Hematopoietic multipotent progenitor cell treated with erythropoietin and hydrocortisone succinate and interleukin-3 and kit ligand, for 8 days (in vitro differentiated cells): Measurements from ENCODE around the gene CCDC112.

Experiments
- DNase-seq: peaks from one replicate; pipeline ENCODE4 v3.0.0-alpha.2; 2015

CCDC112 gene

GRCh38 chr5:115313632-115314031 lies 17.2 kb upstream of the CCDC112 start:
- no peak for DNase-seq

GRCh38 chr5:115313052-115313451 lies 16.6 kb upstream of the CCDC112 start:
- no peak for DNase-seq

GRCh38 chr5:115309751-115310370 lies 13.4 kb upstream of the CCDC112 start:
- DNase-seq, result peak; percentile 68

- DNase-seq, result no peak
Observed at GRCh38 chr5:115308815-115309214, 12.4 kb upstream of the CCDC112 start.

- DNase-seq, result no peak
Observed at GRCh38 chr5:115306011-115306536, 9.6 kb upstream of the CCDC112 start.

- DNase-seq, result no peak
Observed at GRCh38 chr5:115304496-115304895, 8.0 kb upstream of the CCDC112 start.

- DNase-seq, result no peak
Observed at GRCh38 chr5:115298811-115299210, 2.4 kb upstream of the CCDC112 start.

- DNase-seq, result no peak
Observed at GRCh38 chr5:115297031-115297430, 577 bp upstream of the CCDC112 start.

- DNase-seq, result no peak
Observed at GRCh38 chr5:115295777-115296123, 704 bp downstream of the CCDC112 start.

- DNase-seq, result no peak
Observed at GRCh38 chr5:115291397-115291796, 5.1 kb downstream of the CCDC112 start.

GRCh38 chr5:115289104-115289503 lies 7.3 kb downstream of the CCDC112 start:
- DNase-seq, result no peak

- no peak for DNase-seq
Observed at GRCh38 chr5:115284021-115284420, 12.4 kb downstream of the CCDC112 start.

GRCh38 chr5:115282131-115282530 lies 14.3 kb downstream of the CCDC112 start:
- no peak for DNase-seq

GRCh38 chr5:115274584-115274983 lies 21.9 kb downstream of the CCDC112 start:
- DNase-seq, result no peak

GRCh38 chr5:115272297-115272958 lies 24.0 kb downstream of the CCDC112 start:
- no peak for DNase-seq

GRCh38 chr5:115271295-115272050 lies 25.0 kb downstream of the CCDC112 start:
- DNase-seq, result no peak

- DNase-seq, result no peak
Observed at GRCh38 chr5:115267617-115268016, 28.8 kb downstream of the CCDC112 start.

GRCh38 chr5:115265220-115265619 lies 31.2 kb downstream of the CCDC112 start:
- DNase-seq, result no peak

GRCh38 chr5:115264786-115265185 lies 31.7 kb downstream of the CCDC112 start:
- DNase-seq, result no peak

- no peak for DNase-seq
Observed at GRCh38 chr5:115263078-115263380, 33.4 kb downstream of the CCDC112 start.

GRCh38 chr5:115262321-115263077 lies 34.0 kb downstream of the CCDC112 start, which contains the start of gene PGGT1B:
Gene PGGT1B, minus strand, starts transcription at chr5:115262877. Its CDS starts 26 bp downstream, at chr5:115262851.
- peak; percentile 71 for DNase-seq

- no peak for DNase-seq
Observed at GRCh38 chr5:115262011-115262320, 34.5 kb downstream of the CCDC112 start.

GRCh38 chr5:115260248-115260647 lies 36.2 kb downstream of the CCDC112 start:
- DNase-seq, result no peak
